AG10803 (cell line): Measurements from ENCODE around the gene RNMT.
A peak's percentile ranks its signal among the peaks of the same experiment; 100 is the strongest.

Source experiments
- DNase-seq: peaks from one replicate; pipeline ENCODE4 v3.0.0; 2010; ENCODE audit warnings: low read depth
- H3K4me3 ChIP-seq: 2 replicates; pipeline ENCODE4 v1.5.1; 2011; ENCODE audit warnings: mild to moderate bottlenecking, low read length, control low read depth
- TF ChIP-seq, protein P1 (sequence below): conservative IDR thresholded peaks from 2 replicates; pipeline ENCODE4 v1.5.1; 2011; ENCODE audit warnings: mild to moderate bottlenecking, low read length, control low read depth, inconsistent platforms

The RNMT gene

DNA sequence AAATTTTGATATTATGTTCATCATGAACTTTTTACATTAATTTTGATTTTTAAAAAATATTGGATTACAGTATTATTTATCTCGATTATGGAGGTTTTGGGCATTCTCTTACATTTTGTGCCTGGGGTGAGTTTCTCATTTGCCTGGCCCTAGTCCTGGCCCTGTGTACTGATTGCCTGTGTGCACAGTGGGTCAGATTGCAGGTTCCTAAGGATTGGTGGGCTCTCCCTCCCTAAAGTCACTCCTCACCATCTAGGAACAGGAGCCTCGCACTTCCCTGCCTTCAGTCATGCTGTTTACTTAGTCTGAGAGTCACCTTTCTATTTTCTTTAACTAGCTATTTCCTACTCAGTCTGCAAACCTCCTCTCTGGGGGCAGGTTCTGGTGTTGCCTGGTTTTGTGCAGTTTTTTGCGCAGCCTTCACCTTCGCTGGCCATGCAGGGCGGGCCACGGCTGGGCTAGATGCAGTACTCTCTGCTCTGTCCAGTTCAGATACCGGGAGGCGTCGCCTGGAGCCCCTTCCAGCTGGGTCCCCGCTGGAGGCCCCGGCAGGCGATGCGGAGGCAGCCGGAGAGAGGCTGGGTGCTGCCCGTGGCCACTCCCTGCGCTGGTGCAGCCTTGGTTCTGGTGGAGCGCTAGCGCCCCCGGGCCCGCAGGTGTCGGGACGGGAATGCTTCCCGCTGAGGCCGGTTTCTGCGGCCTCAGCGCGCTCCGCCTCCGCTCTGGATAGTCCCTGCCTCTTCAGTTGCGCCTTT, 74.2 kb downstream of the RNMT start:
- H3K4me3 ChIP-seq, result no peak overlapping the region
- TF ChIP-seq, protein P1, sequence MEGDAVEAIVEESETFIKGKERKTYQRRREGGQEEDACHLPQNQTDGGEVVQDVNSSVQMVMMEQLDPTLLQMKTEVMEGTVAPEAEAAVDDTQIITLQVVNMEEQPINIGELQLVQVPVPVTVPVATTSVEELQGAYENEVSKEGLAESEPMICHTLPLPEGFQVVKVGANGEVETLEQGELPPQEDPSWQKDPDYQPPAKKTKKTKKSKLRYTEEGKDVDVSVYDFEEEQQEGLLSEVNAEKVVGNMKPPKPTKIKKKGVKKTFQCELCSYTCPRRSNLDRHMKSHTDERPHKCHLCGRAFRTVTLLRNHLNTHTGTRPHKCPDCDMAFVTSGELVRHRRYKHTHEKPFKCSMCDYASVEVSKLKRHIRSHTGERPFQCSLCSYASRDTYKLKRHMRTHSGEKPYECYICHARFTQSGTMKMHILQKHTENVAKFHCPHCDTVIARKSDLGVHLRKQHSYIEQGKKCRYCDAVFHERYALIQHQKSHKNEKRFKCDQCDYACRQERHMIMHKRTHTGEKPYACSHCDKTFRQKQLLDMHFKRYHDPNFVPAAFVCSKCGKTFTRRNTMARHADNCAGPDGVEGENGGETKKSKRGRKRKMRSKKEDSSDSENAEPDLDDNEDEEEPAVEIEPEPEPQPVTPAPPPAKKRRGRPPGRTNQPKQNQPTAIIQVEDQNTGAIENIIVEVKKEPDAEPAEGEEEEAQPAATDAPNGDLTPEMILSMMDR, result 0 out of 2 replicates have a peak, but pooled peaks have one; percentile 24
- DNase-seq, result peak; percentile 27

DNA sequence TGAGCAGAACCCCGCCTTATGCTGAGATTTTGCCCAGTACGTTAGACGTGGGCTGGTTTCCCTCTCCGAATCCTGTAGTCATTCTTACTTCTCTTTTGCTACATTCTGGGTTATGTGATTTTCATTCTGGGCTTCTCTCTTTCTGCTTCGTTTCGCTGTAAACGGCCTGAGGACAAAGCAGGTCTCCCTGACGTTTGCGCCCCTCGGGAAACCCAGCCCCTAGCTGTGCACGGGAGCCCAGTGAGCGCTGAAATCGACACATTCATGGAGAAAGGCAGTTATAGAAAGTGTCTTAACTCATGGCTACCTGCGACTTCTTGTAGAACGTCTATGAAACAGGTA, 74.8 kb downstream of the RNMT start:
- TF ChIP-seq, protein P1, result no peak
- no peak overlapping the region for H3K4me3 ChIP-seq
- DNase-seq, result no peak

GRCh38 chr18:13804305-13804704, 77.8 kb downstream of the RNMT start:
- H3K4me3 ChIP-seq, result no peak overlapping the region
- TF ChIP-seq, protein P1, result no peak
- no peak for DNase-seq

DNA sequence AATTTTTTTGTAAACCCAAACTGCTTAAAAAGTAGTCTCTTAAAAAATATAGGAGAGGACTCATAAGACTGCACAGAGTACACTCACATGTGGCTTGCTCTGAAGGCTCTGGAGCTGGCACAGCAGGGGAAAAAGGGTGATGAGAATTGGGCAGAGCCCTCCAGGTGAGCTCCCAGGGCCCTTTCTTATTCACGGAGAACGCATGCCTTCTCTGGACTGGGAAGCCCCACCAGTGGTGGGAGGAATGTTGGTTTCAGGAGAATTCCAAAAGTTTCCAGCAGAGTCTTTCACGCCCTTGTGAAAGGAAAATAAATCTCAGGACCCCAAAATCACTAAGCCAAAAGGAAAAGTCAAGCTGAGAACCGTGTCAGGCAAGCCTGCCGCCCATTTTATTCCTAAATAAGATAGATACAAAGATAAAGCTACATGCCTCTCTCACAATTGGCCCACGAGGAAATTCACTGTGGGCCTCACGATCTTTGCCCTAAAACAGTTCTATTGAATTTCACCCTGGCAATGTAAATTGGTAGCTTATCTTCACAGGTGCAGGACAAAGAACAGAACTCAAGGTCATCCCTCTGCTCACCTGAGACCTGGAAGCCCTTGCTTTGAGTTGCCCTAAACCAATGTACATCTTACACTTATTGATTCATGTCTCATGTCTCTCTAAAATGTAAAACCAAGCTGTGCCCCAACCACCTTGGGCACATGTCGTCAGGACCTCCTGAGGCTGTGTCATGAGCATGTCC, 82.0 kb downstream of the RNMT start:
- TF ChIP-seq, protein P1, result no peak
- DNase-seq, result no peak
- no peak overlapping the region for H3K4me3 ChIP-seq

- DNase-seq, result no peak
- TF ChIP-seq, protein P1, result no peak
- no peak overlapping the region for H3K4me3 ChIP-seq
Observed at GRCh38 chr18:13809043-13809430, 82.6 kb downstream of the RNMT start.

DNA sequence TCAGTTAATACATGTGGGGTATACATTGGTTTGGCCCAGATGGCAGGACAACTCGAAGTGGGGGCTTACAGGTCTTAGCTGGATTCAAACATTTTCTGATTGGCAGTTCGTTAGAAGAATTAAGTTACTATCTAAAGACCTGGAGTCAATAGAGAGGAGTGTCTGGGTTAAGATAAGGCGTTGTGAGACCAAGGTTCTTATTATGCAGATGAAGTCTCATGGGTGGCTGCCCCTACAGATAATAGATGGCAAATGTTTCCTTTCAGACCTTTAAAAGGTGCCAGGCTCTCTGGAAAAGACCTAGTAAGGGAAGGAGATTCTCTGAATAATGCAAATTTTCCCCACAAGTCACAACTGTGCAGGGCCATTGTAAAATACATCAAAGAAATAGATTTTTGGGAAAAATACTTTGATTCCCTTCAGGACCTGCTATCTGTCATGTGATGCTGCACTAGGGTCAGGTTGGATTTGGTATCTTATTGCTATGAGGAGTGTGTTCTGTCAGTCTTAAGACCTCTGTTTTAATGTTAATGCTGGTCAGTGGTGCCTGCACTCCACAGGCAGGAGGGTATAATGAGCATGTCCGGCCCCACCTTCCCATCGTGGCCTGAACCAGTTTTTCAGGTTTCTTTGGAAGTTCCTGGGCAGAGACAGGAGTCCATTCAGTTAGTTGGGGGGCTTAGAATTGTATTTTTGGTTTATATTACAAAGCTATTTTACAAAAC, 83.2 kb downstream of the RNMT start:
- TF ChIP-seq, protein P1, result no peak
- no peak for DNase-seq
- no peak overlapping the region for H3K4me3 ChIP-seq
